GM21825 (cell line): Measurements from ENCODE around the gene NEU1.
"Not testable (repeated sequence)": the region's sequence is repeated elsewhere in the genome, so short reads cannot be mapped to it uniquely, and the experiment has no call there.

Experiments used
- ATAC-seq: cut with Tn5 transposase; IDR thresholded peaks from one replicate; pipeline ENCODE4 v1.9.1; 2021; ENCODE audit warnings: mild to moderate bottlenecking, moderate library complexity; ENCODE audit not compliant: unreplicated experiment

NEU1 gene

DNA sequence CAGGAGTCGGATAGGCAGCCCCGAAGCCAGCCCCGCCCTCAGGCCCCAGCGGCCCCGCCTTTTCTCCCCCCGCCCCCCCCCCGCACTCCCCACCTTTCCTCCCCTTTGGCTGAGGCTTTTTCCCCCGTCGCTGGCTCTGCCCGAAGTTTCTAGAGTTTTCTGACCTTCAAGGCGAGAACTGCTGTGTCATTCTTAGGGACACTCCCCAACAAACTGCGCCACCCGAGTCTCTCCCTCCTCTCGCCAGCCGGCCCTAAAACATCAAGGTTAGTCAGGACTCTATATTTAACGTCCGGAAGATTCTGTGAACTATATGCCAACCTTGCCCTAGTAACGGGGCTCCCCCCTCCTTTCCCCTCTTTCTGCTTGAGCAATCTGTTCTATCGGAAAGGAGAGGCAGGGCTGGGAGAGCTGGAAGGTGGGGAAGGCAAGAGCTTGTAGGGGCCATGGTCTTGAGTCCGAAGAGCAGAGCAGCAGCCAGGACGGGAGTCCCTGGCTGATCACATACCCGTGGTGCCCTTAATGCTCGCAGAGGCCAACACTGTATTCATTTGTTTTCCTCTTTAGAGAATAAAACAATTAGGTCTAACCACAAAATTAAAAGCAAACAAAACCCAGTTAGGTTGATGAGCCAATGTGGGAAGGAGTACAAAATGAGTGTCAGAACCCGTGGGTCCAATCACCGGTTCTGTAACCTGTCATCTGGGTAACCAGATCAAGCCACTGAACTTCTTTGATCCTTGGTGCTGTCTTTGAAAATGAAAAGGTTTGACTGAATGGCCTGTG, 40.4 kb downstream of the NEU1 start:
- no peak for ATAC-seq

- no peak for ATAC-seq
Measured at GRCh38 chr6:31821301-31822035, 41.2 kb downstream of the NEU1 start.

- not testable (repeated sequence) for ATAC-seq
Measured at GRCh38 chr6:31820399-31820798, 42.2 kb downstream of the NEU1 start.

GRCh38 chr6:31819871-31820299, 42.7 kb downstream of the NEU1 start:
- no peak for ATAC-seq

DNA sequence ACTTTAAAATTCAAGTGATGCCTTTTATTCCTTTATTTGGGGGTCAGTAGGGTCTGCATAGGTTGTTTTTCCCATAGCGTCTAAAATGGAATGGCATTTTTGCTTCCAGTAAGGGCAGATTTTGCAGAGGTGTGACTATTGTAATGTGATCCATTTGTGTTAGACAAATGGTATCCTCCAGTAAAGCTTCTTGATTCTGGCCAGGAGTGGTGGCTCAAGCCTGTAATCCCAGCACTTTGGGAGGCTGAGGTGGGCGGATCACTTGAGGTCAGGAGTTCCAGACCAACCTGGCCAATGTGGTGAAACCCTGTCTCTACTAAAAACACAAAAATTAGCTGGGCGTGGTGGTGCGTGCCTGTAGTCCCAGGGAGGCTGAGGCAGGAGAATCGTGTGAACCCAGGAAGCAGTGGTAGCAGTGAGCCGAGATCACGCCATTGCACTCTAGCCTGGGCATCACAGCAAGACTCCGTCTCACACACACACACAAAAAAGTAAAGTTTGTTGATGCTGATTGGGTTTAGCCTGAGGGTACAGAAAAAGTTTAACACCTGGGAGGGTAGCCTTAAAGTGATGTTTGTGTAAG, 44.6 kb downstream of the NEU1 start:
- not testable (repeated sequence) for ATAC-seq

DNA sequence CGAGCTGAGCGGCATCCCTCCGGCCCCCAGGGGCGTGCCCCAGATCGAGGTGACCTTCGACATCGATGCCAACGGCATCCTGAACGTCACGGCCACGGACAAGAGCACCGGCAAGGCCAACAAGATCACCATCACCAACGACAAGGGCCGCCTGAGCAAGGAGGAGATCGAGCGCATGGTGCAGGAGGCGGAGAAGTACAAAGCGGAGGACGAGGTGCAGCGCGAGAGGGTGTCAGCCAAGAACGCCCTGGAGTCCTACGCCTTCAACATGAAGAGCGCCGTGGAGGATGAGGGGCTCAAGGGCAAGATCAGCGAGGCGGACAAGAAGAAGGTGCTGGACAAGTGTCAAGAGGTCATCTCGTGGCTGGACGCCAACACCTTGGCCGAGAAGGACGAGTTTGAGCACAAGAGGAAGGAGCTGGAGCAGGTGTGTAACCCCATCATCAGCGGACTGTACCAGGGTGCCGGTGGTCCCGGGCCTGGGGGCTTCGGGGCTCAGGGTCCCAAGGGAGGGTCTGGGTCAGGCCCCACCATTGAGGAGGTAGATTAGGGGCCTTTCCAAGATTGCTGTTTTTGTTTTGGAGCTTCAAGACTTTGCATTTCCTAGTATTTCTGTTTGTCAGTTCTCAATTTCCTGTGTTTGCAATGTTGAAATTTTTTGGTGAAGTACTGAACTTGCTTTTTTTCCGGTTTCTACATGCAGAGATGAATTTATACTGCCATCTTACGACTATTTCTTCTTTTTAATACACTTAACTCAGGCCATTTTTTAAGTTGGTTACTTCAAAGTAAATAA, 45.3 kb downstream of the NEU1 start:
- not testable (repeated sequence) for ATAC-seq

- ATAC-seq = no peak
Measured at GRCh38 chr6:31815025-31815838, 47.4 kb downstream of the NEU1 start, which contains the start of the genes HSPA1A and HSPA1L. HSPA1A (plus strand) TSS chr6:31815543; CDS start chr6:31815757, 214 bp downstream. HSPA1L (minus strand) TSS chr6:31815283; CDS start chr6:31811972, 3,311 bp downstream.

DNA sequence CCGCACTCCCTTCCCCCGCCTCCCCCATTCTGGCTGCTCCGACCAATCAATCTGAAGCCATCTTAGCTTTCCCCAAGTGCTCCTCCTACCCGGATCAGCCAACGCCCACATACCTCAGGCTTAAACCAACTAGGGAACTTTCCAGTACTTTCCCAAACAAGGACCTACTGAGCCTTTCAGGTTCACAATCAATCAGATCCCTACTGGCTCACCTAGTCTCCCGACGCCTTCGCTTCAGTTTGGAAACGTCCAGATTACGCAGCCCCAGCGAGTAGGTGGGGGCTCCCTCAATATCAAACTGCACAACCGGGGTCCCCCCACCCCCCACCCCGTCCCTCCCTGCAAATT, 48.0 kb downstream of the NEU1 start:
- no peak for ATAC-seq

DNA sequence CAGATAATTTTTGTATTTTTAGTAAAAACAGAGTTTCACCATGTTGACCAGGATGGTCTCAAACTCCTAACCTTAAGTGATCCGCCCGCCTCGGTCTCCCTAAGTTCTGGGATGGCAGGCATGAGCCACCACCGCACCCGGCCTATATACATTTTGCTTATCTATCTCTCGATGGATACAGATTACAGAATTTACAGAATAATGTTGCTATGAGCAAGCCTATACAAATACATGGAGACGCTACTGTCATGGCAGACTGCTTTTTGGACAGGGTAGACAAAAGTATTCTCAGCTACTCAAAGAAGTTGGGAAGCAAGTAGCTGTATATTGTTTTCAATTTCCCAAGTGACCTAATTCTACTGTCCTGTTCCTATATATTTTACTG, 49.2 kb downstream of the NEU1 start:
- ATAC-seq = no peak

GRCh38 chr6:31811645-31812044, 51.0 kb downstream of the NEU1 start:
- ATAC-seq = no peak

DNA sequence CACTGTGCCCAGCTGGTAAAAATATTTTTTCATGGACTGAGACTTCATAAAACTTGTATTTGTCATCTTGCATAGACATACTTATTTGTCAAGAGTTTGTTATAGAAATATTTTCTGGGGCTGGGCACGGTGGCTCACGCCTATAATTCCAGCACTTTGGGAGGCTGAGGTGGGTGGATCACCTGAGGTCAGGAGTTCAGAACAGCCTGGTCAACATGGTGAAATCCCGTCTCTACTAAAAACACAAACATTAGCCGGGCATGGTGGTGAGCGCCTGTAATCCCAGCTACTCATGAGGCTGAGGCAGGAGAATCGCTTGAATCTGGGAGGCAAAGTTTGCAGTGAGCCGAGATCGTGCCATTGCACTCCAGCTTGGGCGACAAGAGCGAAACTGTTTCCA, 54.0 kb downstream of the NEU1 start:
- ATAC-seq = not testable (repeated sequence)
